Trophoblast cell (in vitro differentiated cells and primary cell): ENCODE measurements around the gene DESI2.
"Not testable (repeated sequence)": the region's sequence is repeated elsewhere in the genome, so short reads cannot be mapped to it uniquely, and the experiment has no call there.

Experiments
- DNase-seq, 2 donors: peaks; one replicate each; pipeline ENCODE4 v3.0.0-alpha.2; 2016
- H2AFZ ChIP-seq: 2 replicates; pipeline ENCODE4 v1.6.1; 2013; ENCODE audit warnings: low read length, moderate library complexity, mild to moderate bottlenecking; ENCODE audit not compliant: insufficient read depth, poor library complexity
- H2AK5ac ChIP-seq: 2 replicates; pipeline ENCODE4 v1.6.1; 2013; ENCODE audit warnings: mild to moderate bottlenecking, low read length
- H2BK120ac ChIP-seq: 2 replicates; pipeline ENCODE4 v1.6.1; 2013; ENCODE audit warnings: low read length, mild to moderate bottlenecking, moderate library complexity; ENCODE audit not compliant: insufficient read depth, poor library complexity
- H2BK12ac ChIP-seq: 2 replicates; pipeline ENCODE4 v1.6.1; 2013; ENCODE audit warnings: mild to moderate bottlenecking, low read length, moderate library complexity
- H2BK5ac ChIP-seq: 2 replicates; pipeline ENCODE4 v1.6.1; 2013; ENCODE audit warnings: low read length, low read depth, moderate library complexity, mild to moderate bottlenecking; ENCODE audit not compliant: poor library complexity
- H3K14ac ChIP-seq: 2 replicates; pipeline ENCODE4 v1.6.1; 2013; ENCODE audit warnings: mild to moderate bottlenecking, low read length
- H3K18ac ChIP-seq: 2 replicates; pipeline ENCODE4 v1.6.1; 2013; ENCODE audit warnings: mild to moderate bottlenecking, low read length
- H3K23ac ChIP-seq: 2 replicates; pipeline ENCODE4 v1.6.1; 2013; ENCODE audit warnings: low read length
- H3K27ac ChIP-seq: 2 replicates; pipeline ENCODE4 v1.5.1; 2013; ENCODE audit warnings: low read depth, mild to moderate bottlenecking, inconsistent platforms, low read length, moderate library complexity
- H3K27me3 ChIP-seq: 2 replicates; pipeline ENCODE4 v1.6.1; 2013; ENCODE audit warnings: inconsistent platforms, mild to moderate bottlenecking, low read length, moderate library complexity; ENCODE audit not compliant: insufficient read depth
- H3K36me3 ChIP-seq, 2 experiments: 1 replicate in 1 of 2; 2 replicates in 1 of 2; pipeline ENCODE4 v1.6.1; 2013; ENCODE audit warnings: low read length in 2 of 2, mild to moderate bottlenecking in 2 of 2, moderate library complexity in 1 of 2; ENCODE audit not compliant: insufficient read depth in 2 of 2, control insufficient read depth in 1 of 2
- H3K4ac ChIP-seq: 2 replicates; pipeline ENCODE4 v1.6.1; 2013; ENCODE audit warnings: low read depth, mild to moderate bottlenecking, low read length, moderate library complexity
- H3K4me1 ChIP-seq, 2 experiments: 1 replicate in 1 of 2; 2 replicates in 1 of 2; pipeline ENCODE4 v1.6.1; 2013; ENCODE audit warnings: low read length in 2 of 2, mild to moderate bottlenecking in 2 of 2, moderate library complexity in 1 of 2; ENCODE audit not compliant: insufficient read depth in 2 of 2, control insufficient read depth in 1 of 2
- H3K4me2 ChIP-seq: 2 replicates; pipeline ENCODE4 v1.6.1; 2013; ENCODE audit warnings: inconsistent platforms, mild to moderate bottlenecking, low read length, moderate library complexity
- H3K4me3 ChIP-seq: 2 replicates; pipeline ENCODE4 v1.5.1; 2013; ENCODE audit warnings: mild to moderate bottlenecking, low read depth, low read length, inconsistent platforms
- H3K79me1 ChIP-seq: one replicate; pipeline ENCODE4 v1.6.1; 2013; ENCODE audit warnings: low read length
- H3K79me2 ChIP-seq: 2 replicates; pipeline ENCODE4 v1.6.1; 2013; ENCODE audit warnings: low read length, mild to moderate bottlenecking; ENCODE audit not compliant: control insufficient read depth, insufficient read depth, poor library complexity
- H3K9ac ChIP-seq: 2 replicates; pipeline ENCODE4 v1.6.1; 2013; ENCODE audit warnings: mild to moderate bottlenecking, low read length
- H3K9me3 ChIP-seq: 2 replicates; pipeline ENCODE4 v1.6.1; 2013; ENCODE audit warnings: low read depth, mild to moderate bottlenecking, control low read depth, inconsistent platforms, low read length; ENCODE audit not compliant: insufficient read depth
- H4K12ac ChIP-seq: 2 replicates; pipeline ENCODE4 v1.6.1; 2013; ENCODE audit warnings: low read depth, mild to moderate bottlenecking, low read length, moderate library complexity
- H4K8ac ChIP-seq: 2 replicates; pipeline ENCODE4 v1.6.1; 2013; ENCODE audit warnings: low read depth, mild to moderate bottlenecking, low read length, moderate library complexity
- H4K91ac ChIP-seq: one replicate; pipeline ENCODE4 v1.6.1; 2013; ENCODE audit warnings: low read depth, mild to moderate bottlenecking, low read length, moderate library complexity
- WGBS: extraction: QIAGEN DNeasy Blood & Tissue Kit; methylation state at CpG from one replicate; pipeline ENCODE4 v1.1.7; 2013; ENCODE audit warnings: missing lambda C conversion rate; ENCODE audit not compliant: insufficient read length, insufficient coverage; ENCODE audit errors: extremely low coverage; 5-methylcytosine and 5-hydroxymethylcytosine counted together

Gene DESI2

GRCh38 chr1:244732851-244733450, 80.0 kb downstream of the DESI2 start:
- H3K4me2 ChIP-seq, result no peak overlapping the region
- no peak overlapping the region for H2BK5ac ChIP-seq
- DNase-seq, result no peak
- peaks cover 6% of the 10 kb centered on the region for H3K9me3 ChIP-seq
- no peak overlapping the region for H2BK12ac ChIP-seq
- no peak overlapping the region for H2AK5ac ChIP-seq
- no peak overlapping the region for H2AFZ ChIP-seq
- peaks cover 6% of the 10 kb centered on the region for H3K79me2 ChIP-seq
- no peak overlapping the region for H4K8ac ChIP-seq
- no CpG with 5 or more reads among the region's 15 CpGs for WGBS
- no peaks in the 10 kb centered on the region for H3K27me3 ChIP-seq
- no peak overlapping the region for H4K12ac ChIP-seq
- no peak overlapping the region for H3K4ac ChIP-seq
- H3K79me1 ChIP-seq, result peaks cover 20% of the 10 kb centered on the region
- H3K14ac ChIP-seq, result no peak overlapping the region
- H4K91ac ChIP-seq, result no peak overlapping the region
- H3K4me3 ChIP-seq, result no peak overlapping the region
- H3K4me1 ChIP-seq, result peaks cover 6 to 8% of the 10 kb centered on the region in 2 experiments
- H3K9ac ChIP-seq, result no peak overlapping the region
- H3K23ac ChIP-seq, result no peak overlapping the region
- no peak overlapping the region for H3K18ac ChIP-seq
- no peaks in the 10 kb centered on the region for H3K36me3 ChIP-seq
- no peak overlapping the region for H2BK120ac ChIP-seq
- H3K27ac ChIP-seq, result no peak overlapping the region

- no peaks in the 10 kb centered on the region for H3K27me3 ChIP-seq
- peak overlapping the region; percentile 84 for H2BK5ac ChIP-seq
- no peak overlapping the region for H4K12ac ChIP-seq
- peaks cover 3 to 4% of the 10 kb centered on the region in 2 experiments for H3K4me1 ChIP-seq
- no peak overlapping the region for H4K8ac ChIP-seq
- H3K14ac ChIP-seq, result no peak overlapping the region
- no peak overlapping the region for H3K4me3 ChIP-seq
- H3K79me1 ChIP-seq, result peaks cover 15% of the 10 kb centered on the region
- H2BK120ac ChIP-seq, result peak overlapping the region; percentile 64
- no peak overlapping the region for H2AK5ac ChIP-seq
- peak overlapping the region; percentile 64 for H4K91ac ChIP-seq
- WGBS, result no CpG with 5 or more reads among the region's 6 CpGs
- H3K36me3 ChIP-seq, result no peaks in the 10 kb centered on the region
- no peak overlapping the region for H2BK12ac ChIP-seq
- H3K27ac ChIP-seq, result peak overlapping the region; percentile 51
- peak; percentile 58 to 83 for DNase-seq
- peaks cover 6% of the 10 kb centered on the region for H3K9me3 ChIP-seq
- no peak overlapping the region for H3K23ac ChIP-seq
- H3K79me2 ChIP-seq, result peaks cover 6% of the 10 kb centered on the region
- H3K4me2 ChIP-seq, result no peak overlapping the region
- H2AFZ ChIP-seq, result no peak overlapping the region
- no peak overlapping the region for H3K9ac ChIP-seq
- H3K18ac ChIP-seq, result no peak overlapping the region
- no peak overlapping the region for H3K4ac ChIP-seq
Observed at GRCh38 chr1:244735404-244735803, 82.5 kb downstream of the DESI2 start.

GRCh38 chr1:244735876-244736561, 83.1 kb downstream of the DESI2 start:
- peaks cover 0 to 1% of the 10 kb centered on the region in 2 experiments for H3K4me1 ChIP-seq
- H3K9ac ChIP-seq, result no peak overlapping the region
- H4K8ac ChIP-seq, result peak overlapping the region; percentile 47
- H3K4ac ChIP-seq, result peak overlapping the region; percentile 39
- no peaks in the 10 kb centered on the region for H3K36me3 ChIP-seq
- H2BK120ac ChIP-seq, result peak overlapping the region; percentile 64
- H2BK12ac ChIP-seq, result peak overlapping the region; percentile 85
- peaks cover 2% of the 10 kb centered on the region for H3K79me2 ChIP-seq
- no peak overlapping the region for H3K23ac ChIP-seq
- H2AFZ ChIP-seq, result no peak overlapping the region
- H2AK5ac ChIP-seq, result no peak overlapping the region
- no peak for DNase-seq
- peak overlapping the region; percentile 67 for H3K14ac ChIP-seq
- peaks cover 6% of the 10 kb centered on the region for H3K9me3 ChIP-seq
- H3K4me3 ChIP-seq, result no peak overlapping the region
- no peaks in the 10 kb centered on the region for H3K27me3 ChIP-seq
- WGBS, result no CpG with 5 or more reads among the region's 10 CpGs
- H3K27ac ChIP-seq, result peak overlapping the region; percentile 51
- H2BK5ac ChIP-seq, result peak overlapping the region; percentile 84
- H4K12ac ChIP-seq, result no peak overlapping the region
- H4K91ac ChIP-seq, result peak overlapping the region; percentile 64
- H3K18ac ChIP-seq, result no peak overlapping the region
- peaks cover 9% of the 10 kb centered on the region for H3K79me1 ChIP-seq
- H3K4me2 ChIP-seq, result no peak overlapping the region

- not testable (repeated sequence) for H3K27me3 ChIP-seq, H3K79me1 ChIP-seq, H3K18ac ChIP-seq, H2AK5ac ChIP-seq, H3K14ac ChIP-seq, H3K4ac ChIP-seq, H2BK5ac ChIP-seq, H2BK120ac ChIP-seq, H4K12ac ChIP-seq, H3K4me2 ChIP-seq, DNase-seq, H4K8ac ChIP-seq, H3K4me3 ChIP-seq, H2AFZ ChIP-seq, H3K27ac ChIP-seq, H3K79me2 ChIP-seq, H3K9ac ChIP-seq, H3K36me3 ChIP-seq, H3K9me3 ChIP-seq, H3K23ac ChIP-seq, H2BK12ac ChIP-seq, H3K4me1 ChIP-seq
- H4K91ac ChIP-seq, result peak overlapping the region; percentile 24
- no CpG with 5 or more reads among the region's 2 CpGs for WGBS
Observed at GRCh38 chr1:244739140-244739539, 86.2 kb downstream of the DESI2 start.
